HL-60 (cell line): ENCODE measurements around the gene MED15.

Experiments
- DNase-seq, 2 experiments: peaks; one replicate each; pipeline ENCODE4 v3.0.0-alpha.2; 2010 to 2020; ENCODE audit warnings: low read depth in 1 of 2, low spot score in 1 of 2
- H3K27ac ChIP-seq: fragments of 250-450 bp; sonication (Bioruptor Pico); replicated peaks from 2 replicates; pipeline ENCODE4 v1.5.1; 2020; ENCODE audit warnings: mild to moderate bottlenecking, moderate library complexity
- H3K27me3 ChIP-seq: fragments of 250-450 bp; sonication (Bioruptor Pico); 2 replicates; pipeline ENCODE4 v1.5.1; 2021; ENCODE audit warnings: mild to moderate bottlenecking, moderate library complexity; ENCODE audit not compliant: insufficient read depth, poor library complexity, severe bottlenecking
- H3K4me3 ChIP-seq: replicated peaks from 2 replicates; pipeline ENCODE4 v1.5.1; 2011; ENCODE audit warnings: mild to moderate bottlenecking, control low read depth, low read length; ENCODE audit not compliant: insufficient read depth
- GABPA ChIP-seq: IDR thresholded peaks from 2 replicates; pipeline ENCODE4 v1.6.1; 2012; ENCODE audit warnings: low read depth
- POLR2AphosphoS5 ChIP-seq: IDR thresholded peaks from 2 replicates; pipeline ENCODE4 v1.6.1; 2012; ENCODE audit warnings: low read depth
- SPI1 ChIP-seq: IDR thresholded peaks from 2 replicates; pipeline ENCODE4 v1.6.1; 2012; ENCODE audit warnings: low read depth, mild to moderate bottlenecking, borderline replicate concordance
- TF ChIP-seq, protein P1 (sequence below): IDR thresholded peaks from 2 replicates; pipeline ENCODE4 v1.6.1; 2012; ENCODE audit warnings: low read depth; ENCODE audit not compliant: insufficient replicate concordance
- TF ChIP-seq, protein P2 (sequence below): IDR thresholded peaks from one replicate; pipeline ENCODE4 v1.5.1; 2011; ENCODE audit warnings: low read length, control low read depth, inconsistent platforms; ENCODE audit not compliant: insufficient read depth

MED15 gene

DNA sequence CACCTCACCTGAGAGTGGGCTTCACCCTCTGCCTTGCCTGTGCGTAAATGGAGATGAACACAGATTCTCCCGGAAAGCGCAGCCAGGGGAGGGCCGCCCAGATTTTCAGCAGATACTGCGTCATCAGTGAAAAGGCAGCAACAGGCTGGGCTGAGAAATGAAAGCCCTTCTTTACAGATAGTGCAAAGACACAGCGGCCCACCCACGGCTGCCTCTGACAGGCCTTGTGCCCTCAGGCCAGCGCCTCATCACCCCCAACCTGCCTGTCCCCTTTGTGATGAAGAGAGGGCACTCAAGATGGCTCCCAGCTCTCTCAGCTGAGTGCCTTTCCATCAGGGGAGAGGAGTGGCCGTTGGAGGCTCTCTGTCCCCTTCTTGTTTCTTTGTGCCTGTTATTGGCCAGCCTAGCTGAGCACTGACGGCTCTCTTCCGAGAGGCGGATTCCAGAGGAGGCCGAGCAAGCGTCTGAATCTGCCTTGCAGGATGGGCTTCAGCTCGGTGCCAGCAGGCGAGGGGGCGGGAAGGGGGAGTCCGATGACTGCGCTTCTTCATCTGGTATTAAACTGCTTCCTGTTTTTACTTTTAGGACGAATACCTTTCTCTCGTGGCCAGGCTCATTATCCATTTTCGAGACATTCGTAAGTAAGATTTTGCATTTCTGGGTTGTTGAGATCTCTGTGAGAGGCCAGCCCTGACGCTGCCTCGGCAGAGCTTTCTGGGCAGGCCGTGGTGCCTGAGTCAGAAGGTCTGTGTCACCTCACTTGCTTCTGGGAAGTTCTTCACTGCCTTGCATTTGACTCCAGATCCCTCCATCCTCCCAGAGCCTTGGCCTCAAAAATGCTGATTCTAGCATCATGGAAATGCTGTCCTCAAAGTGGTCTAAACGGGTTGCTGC, 43.7 kb downstream of the MED15 start:
- TF ChIP-seq GABPA (no peak), POLR2AphosphoS5 (no peak), SPI1 (no peak)
- TF ChIP-seq, protein P1, sequence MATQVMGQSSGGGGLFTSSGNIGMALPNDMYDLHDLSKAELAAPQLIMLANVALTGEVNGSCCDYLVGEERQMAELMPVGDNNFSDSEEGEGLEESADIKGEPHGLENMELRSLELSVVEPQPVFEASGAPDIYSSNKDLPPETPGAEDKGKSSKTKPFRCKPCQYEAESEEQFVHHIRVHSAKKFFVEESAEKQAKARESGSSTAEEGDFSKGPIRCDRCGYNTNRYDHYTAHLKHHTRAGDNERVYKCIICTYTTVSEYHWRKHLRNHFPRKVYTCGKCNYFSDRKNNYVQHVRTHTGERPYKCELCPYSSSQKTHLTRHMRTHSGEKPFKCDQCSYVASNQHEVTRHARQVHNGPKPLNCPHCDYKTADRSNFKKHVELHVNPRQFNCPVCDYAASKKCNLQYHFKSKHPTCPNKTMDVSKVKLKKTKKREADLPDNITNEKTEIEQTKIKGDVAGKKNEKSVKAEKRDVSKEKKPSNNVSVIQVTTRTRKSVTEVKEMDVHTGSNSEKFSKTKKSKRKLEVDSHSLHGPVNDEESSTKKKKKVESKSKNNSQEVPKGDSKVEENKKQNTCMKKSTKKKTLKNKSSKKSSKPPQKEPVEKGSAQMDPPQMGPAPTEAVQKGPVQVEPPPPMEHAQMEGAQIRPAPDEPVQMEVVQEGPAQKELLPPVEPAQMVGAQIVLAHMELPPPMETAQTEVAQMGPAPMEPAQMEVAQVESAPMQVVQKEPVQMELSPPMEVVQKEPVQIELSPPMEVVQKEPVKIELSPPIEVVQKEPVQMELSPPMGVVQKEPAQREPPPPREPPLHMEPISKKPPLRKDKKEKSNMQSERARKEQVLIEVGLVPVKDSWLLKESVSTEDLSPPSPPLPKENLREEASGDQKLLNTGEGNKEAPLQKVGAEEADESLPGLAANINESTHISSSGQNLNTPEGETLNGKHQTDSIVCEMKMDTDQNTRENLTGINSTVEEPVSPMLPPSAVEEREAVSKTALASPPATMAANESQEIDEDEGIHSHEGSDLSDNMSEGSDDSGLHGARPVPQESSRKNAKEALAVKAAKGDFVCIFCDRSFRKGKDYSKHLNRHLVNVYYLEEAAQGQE: no peak
- TF ChIP-seq, protein P2, sequence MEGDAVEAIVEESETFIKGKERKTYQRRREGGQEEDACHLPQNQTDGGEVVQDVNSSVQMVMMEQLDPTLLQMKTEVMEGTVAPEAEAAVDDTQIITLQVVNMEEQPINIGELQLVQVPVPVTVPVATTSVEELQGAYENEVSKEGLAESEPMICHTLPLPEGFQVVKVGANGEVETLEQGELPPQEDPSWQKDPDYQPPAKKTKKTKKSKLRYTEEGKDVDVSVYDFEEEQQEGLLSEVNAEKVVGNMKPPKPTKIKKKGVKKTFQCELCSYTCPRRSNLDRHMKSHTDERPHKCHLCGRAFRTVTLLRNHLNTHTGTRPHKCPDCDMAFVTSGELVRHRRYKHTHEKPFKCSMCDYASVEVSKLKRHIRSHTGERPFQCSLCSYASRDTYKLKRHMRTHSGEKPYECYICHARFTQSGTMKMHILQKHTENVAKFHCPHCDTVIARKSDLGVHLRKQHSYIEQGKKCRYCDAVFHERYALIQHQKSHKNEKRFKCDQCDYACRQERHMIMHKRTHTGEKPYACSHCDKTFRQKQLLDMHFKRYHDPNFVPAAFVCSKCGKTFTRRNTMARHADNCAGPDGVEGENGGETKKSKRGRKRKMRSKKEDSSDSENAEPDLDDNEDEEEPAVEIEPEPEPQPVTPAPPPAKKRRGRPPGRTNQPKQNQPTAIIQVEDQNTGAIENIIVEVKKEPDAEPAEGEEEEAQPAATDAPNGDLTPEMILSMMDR: no peak
- Histone ChIP-seq H3K4me3 (no peak overlapping the region), H3K27me3 (no peaks in the 10 kb centered on the region), H3K27ac (no peak overlapping the region)
- DNase-seq: no peak

GRCh38 chr22:20551805-20552442, 44.5 kb downstream of the MED15 start:
- Histone ChIP-seq H3K4me3 (no peak overlapping the region), H3K27ac (no peak overlapping the region), H3K27me3 (no peaks in the 10 kb centered on the region)
- no peak for DNase-seq
- TF ChIP-seq POLR2AphosphoS5 (no peak), GABPA (no peak), SPI1 (no peak)
- TF ChIP-seq, protein P1: no peak
- TF ChIP-seq, protein P2: no peak

GRCh38 chr22:20552443-20553401, 45.3 kb downstream of the MED15 start:
- DNase-seq: no peak

More at GRCh38 chr22:20552443-20553401, 45.3 kb downstream of the MED15 start:
- H3K27ac ChIP-seq: no peak overlapping the region
- TF ChIP-seq POLR2AphosphoS5: no peak
- TF ChIP-seq, protein P2: no peak
- TF ChIP-seq, protein P1: no peak
- H3K4me3 ChIP-seq: no peak overlapping the region
- no peaks in the 10 kb centered on the region for H3K27me3 ChIP-seq
